PC-3 (cell line): ENCODE data around the gene RNU1-1.
"Not testable (repeated sequence)": the region's sequence is repeated elsewhere in the genome, so short reads cannot be mapped to it uniquely, and the experiment has no call there.

Experiments used
- EZH2phosphoT487 ChIP-seq: fragments of 300-600 bp; sonication (generic); IDR thresholded peaks from 2 replicates; pipeline ENCODE4 v1.6.1; 2018; ENCODE audit warnings: mild to moderate bottlenecking, antibody characterized with exemption, low read length, borderline replicate concordance
- TF ChIP-seq, protein P1 (sequence below): fragments of 300-600 bp; sonication (generic); conservative IDR thresholded peaks from 2 replicates; pipeline ENCODE4 v1.5.1; 2017; ENCODE audit warnings: antibody characterized with exemption, low read depth, mild to moderate bottlenecking, low read length

DNA sequence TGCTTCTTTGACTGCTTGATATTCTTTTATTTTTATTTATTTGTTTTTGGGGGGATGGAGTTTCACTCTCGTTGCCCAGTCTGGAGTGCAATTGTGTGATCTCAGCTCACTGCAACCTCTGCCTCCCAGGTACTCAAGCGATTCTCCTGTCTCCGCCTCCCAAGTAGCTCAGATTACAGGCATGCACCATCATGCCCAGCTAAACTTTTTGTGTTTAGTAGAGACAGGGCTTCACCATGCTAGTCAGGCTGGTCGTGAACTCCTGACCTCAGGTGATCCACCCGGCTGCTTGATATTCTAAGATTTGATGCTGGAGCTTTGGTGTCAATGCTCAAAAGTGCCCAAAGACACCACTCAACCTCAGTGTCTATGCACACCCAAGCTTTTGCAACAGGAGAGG lies 45.6 kb upstream of the RNU1-1 start:
- not testable (repeated sequence) for TF ChIP-seq EZH2phosphoT487
- TF ChIP-seq, protein P1, sequence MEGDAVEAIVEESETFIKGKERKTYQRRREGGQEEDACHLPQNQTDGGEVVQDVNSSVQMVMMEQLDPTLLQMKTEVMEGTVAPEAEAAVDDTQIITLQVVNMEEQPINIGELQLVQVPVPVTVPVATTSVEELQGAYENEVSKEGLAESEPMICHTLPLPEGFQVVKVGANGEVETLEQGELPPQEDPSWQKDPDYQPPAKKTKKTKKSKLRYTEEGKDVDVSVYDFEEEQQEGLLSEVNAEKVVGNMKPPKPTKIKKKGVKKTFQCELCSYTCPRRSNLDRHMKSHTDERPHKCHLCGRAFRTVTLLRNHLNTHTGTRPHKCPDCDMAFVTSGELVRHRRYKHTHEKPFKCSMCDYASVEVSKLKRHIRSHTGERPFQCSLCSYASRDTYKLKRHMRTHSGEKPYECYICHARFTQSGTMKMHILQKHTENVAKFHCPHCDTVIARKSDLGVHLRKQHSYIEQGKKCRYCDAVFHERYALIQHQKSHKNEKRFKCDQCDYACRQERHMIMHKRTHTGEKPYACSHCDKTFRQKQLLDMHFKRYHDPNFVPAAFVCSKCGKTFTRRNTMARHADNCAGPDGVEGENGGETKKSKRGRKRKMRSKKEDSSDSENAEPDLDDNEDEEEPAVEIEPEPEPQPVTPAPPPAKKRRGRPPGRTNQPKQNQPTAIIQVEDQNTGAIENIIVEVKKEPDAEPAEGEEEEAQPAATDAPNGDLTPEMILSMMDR: not testable (repeated sequence)
